Mesenchymal stem cell (in vitro differentiated cells and primary cell): Measurements from ENCODE around the gene UNK.
A peak's percentile ranks its signal among the peaks of the same experiment; 100 is the strongest.

Experiments
- DNase-seq: peaks from one replicate; pipeline ENCODE4 v3.0.0-alpha.2; 2013
- H2AFZ ChIP-seq: one replicate; pipeline ENCODE4 v1.6.1; 2013; ENCODE audit warnings: low read depth, mild to moderate bottlenecking, control low read depth, inconsistent platforms, low read length, moderate library complexity
- H2AK5ac ChIP-seq: 2 replicates; pipeline ENCODE4 v1.6.1; 2013; ENCODE audit warnings: low read length, moderate library complexity, mild to moderate bottlenecking, inconsistent platforms; ENCODE audit not compliant: severe bottlenecking
- H2BK120ac ChIP-seq: one replicate; pipeline ENCODE4 v1.6.1; 2013; ENCODE audit warnings: low read depth, mild to moderate bottlenecking, inconsistent platforms, low read length, moderate library complexity
- H2BK12ac ChIP-seq, 2 experiments: one replicate each; pipeline ENCODE4 v1.6.1; 2013; ENCODE audit warnings: inconsistent platforms in 2 of 2, low read length in 2 of 2, mild to moderate bottlenecking in 2 of 2, moderate library complexity in 2 of 2, control low read depth in 1 of 2
- H2BK15ac ChIP-seq: one replicate; pipeline ENCODE4 v1.6.1; 2013; ENCODE audit warnings: mild to moderate bottlenecking, low read depth, inconsistent platforms; ENCODE audit not compliant: poor library complexity, severe bottlenecking
- H2BK5ac ChIP-seq: 2 replicates; pipeline ENCODE4 v1.6.1; 2013; ENCODE audit warnings: low read depth, mild to moderate bottlenecking, low read length, control low read depth, inconsistent platforms; ENCODE audit not compliant: poor library complexity, severe bottlenecking
- H3K14ac ChIP-seq, 2 experiments: one replicate each; pipeline ENCODE4 v1.6.1; 2013; ENCODE audit warnings: inconsistent platforms in 2 of 2, low read length in 2 of 2, control low read depth in 1 of 2, mild to moderate bottlenecking in 1 of 2, moderate library complexity in 1 of 2
- H3K18ac ChIP-seq, 2 experiments: one replicate each; pipeline ENCODE4 v1.6.1; 2013; ENCODE audit warnings: inconsistent platforms in 2 of 2, low read length in 2 of 2, control low read depth in 1 of 2, low read depth in 1 of 2, mild to moderate bottlenecking in 1 of 2
- H3K23ac ChIP-seq, 2 experiments: one replicate each; pipeline ENCODE4 v1.6.1; 2013; ENCODE audit warnings: inconsistent platforms in 2 of 2, low read length in 2 of 2, mild to moderate bottlenecking in 2 of 2, moderate library complexity in 2 of 2, control low read depth in 1 of 2
- H3K27ac ChIP-seq: 2 replicates; pipeline ENCODE4 v1.5.1; 2013; ENCODE audit warnings: mild to moderate bottlenecking, moderate library complexity, low read length, control low read depth, inconsistent platforms; ENCODE audit not compliant: poor library complexity, severe bottlenecking
- H3K27me3 ChIP-seq, 2 experiments: 2 replicates each; pipeline versions ENCODE4 v1.6.1 to v1.7.0; 2013; ENCODE audit warnings: low read length in 2 of 2, mild to moderate bottlenecking in 2 of 2, moderate library complexity in 2 of 2, control low read depth in 1 of 2, inconsistent platforms in 1 of 2; ENCODE audit not compliant: control insufficient read depth in 1 of 2, insufficient read depth in 1 of 2
- H3K36me3 ChIP-seq, 2 experiments: 2 replicates each; pipeline versions ENCODE4 v1.6.1 to v1.7.0; 2013; ENCODE audit warnings: low read length in 2 of 2, control low read depth in 1 of 2, inconsistent platforms in 1 of 2, low read depth in 1 of 2, mild to moderate bottlenecking in 1 of 2; ENCODE audit not compliant: insufficient read depth in 2 of 2, control insufficient read depth in 1 of 2
- H3K4ac ChIP-seq, 2 experiments: one replicate each; pipeline ENCODE4 v1.6.1; 2013; ENCODE audit warnings: inconsistent platforms in 2 of 2, low read length in 2 of 2, mild to moderate bottlenecking in 2 of 2, moderate library complexity in 2 of 2, control low read depth in 1 of 2, low read depth in 1 of 2
- H3K4me1 ChIP-seq: 2 replicates; pipeline ENCODE4 v1.6.1; 2013; ENCODE audit warnings: low read depth, low read length, control low read depth; ENCODE audit not compliant: control insufficient read depth, insufficient read depth
- H3K4me2 ChIP-seq: 2 replicates; pipeline ENCODE4 v1.6.1; 2013; ENCODE audit warnings: low read length, mild to moderate bottlenecking, inconsistent platforms; ENCODE audit not compliant: poor library complexity, severe bottlenecking
- H3K4me3 ChIP-seq, 2 experiments: 2 replicates each; pipeline versions ENCODE4 v1.5.1 to v1.7.0; 2013; ENCODE audit warnings: low read length in 2 of 2, mild to moderate bottlenecking in 2 of 2, control low read depth in 1 of 2, low read depth in 1 of 2; ENCODE audit not compliant: insufficient read depth in 1 of 2
- H3K79me1 ChIP-seq: replicated peaks from 2 replicates; pipeline ENCODE4 v1.6.1; 2013; ENCODE audit warnings: mild to moderate bottlenecking, control low read depth, low read length, inconsistent platforms; ENCODE audit not compliant: poor library complexity, severe bottlenecking
- H3K9ac ChIP-seq: 2 replicates; pipeline ENCODE4 v1.7.0; 2013; ENCODE audit warnings: mild to moderate bottlenecking, low read length, moderate library complexity
- H3K9me3 ChIP-seq: 2 replicates; pipeline ENCODE4 v1.7.0; 2013; ENCODE audit warnings: mild to moderate bottlenecking, low read length; ENCODE audit not compliant: control insufficient read depth
- H4K8ac ChIP-seq: one replicate; pipeline ENCODE4 v1.6.1; 2013; ENCODE audit warnings: inconsistent platforms, mild to moderate bottlenecking, low read length, moderate library complexity
- H4K91ac ChIP-seq: one replicate; pipeline ENCODE4 v1.6.1; 2013; ENCODE audit warnings: mild to moderate bottlenecking, low read length, inconsistent platforms
- WGBS: methylation state at CpG from one replicate; pipeline ENCODE4 v1.1.7; 2013; ENCODE audit warnings: mixed read lengths; 5-methylcytosine and 5-hydroxymethylcytosine counted together

Gene UNK

DNA sequence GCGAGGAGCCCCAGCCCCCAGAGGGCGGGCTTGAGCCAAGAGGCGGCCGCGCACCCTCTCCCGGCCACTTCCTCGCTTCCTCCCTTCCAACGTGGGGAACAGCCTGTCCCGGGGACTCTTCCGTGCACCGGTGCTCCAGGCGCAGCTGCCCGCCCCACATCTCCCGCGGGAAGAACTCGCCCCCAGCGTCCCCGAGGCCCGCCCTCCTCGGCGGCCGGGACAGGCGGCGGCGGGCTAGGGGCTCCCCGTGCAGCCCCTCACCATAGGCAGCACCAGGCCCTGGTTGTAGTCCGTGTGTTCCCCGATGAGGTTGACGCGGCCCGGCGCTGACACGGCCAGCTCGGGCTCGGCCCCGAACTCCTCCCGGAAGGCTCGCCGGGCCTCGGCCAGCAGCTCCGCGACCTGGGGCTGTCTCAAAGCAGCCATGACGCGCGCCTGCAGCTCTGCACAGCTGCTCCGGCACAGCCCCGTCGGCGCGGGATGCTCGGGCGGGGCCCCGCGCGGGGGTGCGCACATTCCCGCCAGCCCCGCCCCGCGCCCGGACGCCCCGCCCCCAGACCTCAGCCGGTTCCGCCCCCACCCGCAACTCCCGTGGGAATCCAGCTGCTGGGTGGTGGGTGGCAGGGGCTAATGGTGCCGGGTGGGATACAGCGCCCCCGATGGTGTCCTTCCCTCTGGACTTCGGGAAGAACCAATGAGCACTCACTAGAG, 19.7 kb upstream of the UNK start, which contains the start of gene GALK1:
Gene GALK1, minus strand, starts transcription at position 482 of the 711 bp plus-strand sequence. Its CDS starts 56 bp downstream, at position 426.
- Histone ChIP-seq H3K79me1 (peaks cover 5% of the 10 kb centered on the region), H2BK15ac (peak within 1 kb of the TSS; percentile 97), H3K4me2 (peak within 1 kb of the TSS; percentile 96), H3K4me3 (peak within 1 kb of the TSS; percentile 75 to 83), H4K8ac (peak within 1 kb of the TSS; percentile 97), H3K4ac (peak within 1 kb of the TSS; percentile 96), H3K18ac (peak within 1 kb of the TSS; percentile 98), H3K9ac (peak within 1 kb of the TSS; percentile 89), H3K14ac (peak within 1 kb of the TSS in 1 of 2 experiments; percentile 99), H2BK120ac (peak within 1 kb of the TSS; percentile 98), H2BK12ac (peak within 1 kb of the TSS; percentile 59 to 86), H3K27ac (no peak within 1 kb of the TSS), H2AK5ac (peak within 1 kb of the TSS; percentile 87), H3K4me1 (peaks cover 26% of the 10 kb centered on the region), H3K23ac (peak within 1 kb of the TSS in 1 of 2 experiments; percentile 97), H4K91ac (peak within 1 kb of the TSS; percentile 95), H3K27me3 (no peaks in the 10 kb centered on the region), H2BK5ac (peak within 1 kb of the TSS; percentile 51), H2AFZ (peak within 1 kb of the TSS; percentile 96), H3K36me3 (peaks cover 11 to 14% of the 10 kb centered on the region in 2 experiments), H3K9me3 (no peaks in the 10 kb centered on the region)
- WGBS: under 1% methylated on average over 55 of the region's 71 CpGs
- DNase-seq: peak; percentile 77

DNA sequence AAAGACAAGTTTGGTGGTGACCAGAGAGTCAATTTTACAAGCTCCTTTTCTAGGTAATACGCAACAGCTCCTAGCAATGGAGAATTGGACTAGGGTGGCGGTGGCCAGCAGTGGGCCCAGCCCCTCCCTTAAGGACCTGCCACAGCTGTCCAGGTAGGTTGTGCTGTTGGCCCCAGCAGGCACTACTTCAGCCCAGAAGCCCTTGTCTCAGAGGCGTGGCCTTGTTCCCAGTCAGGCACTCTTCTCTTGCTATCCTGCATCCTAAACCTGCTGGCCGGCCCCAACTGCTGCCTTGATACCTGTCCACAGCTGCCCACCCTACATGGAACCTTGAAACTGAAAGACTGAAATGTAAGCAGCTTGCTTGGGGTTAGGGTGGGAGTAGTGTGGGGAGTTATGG, 18.6 kb upstream of the UNK start:
- Histone ChIP-seq H3K18ac (no peak overlapping the region), H2AFZ (no peak overlapping the region), H3K79me1 (peaks cover 5% of the 10 kb centered on the region), H4K8ac (no peak overlapping the region), H3K4ac (no peak overlapping the region), H3K27me3 (no peaks in the 10 kb centered on the region), H2AK5ac (no peak overlapping the region), H3K4me3 (no peak overlapping the region), H3K23ac (no peak overlapping the region), H3K27ac (no peak overlapping the region), H3K4me2 (no peak overlapping the region), H2BK12ac (peak overlapping the region in 1 of 2 experiments; percentile 10), H2BK15ac (no peak overlapping the region), H3K14ac (no peak overlapping the region), H3K9ac (no peak overlapping the region), H2BK5ac (no peak overlapping the region), H4K91ac (no peak overlapping the region), H2BK120ac (no peak overlapping the region), H3K36me3 (peaks cover 11 to 14% of the 10 kb centered on the region in 2 experiments), H3K4me1 (peaks cover 26% of the 10 kb centered on the region), H3K9me3 (no peaks in the 10 kb centered on the region)
- no peak for DNase-seq
- WGBS: 81% methylated on average over 4 of the region's 4 CpGs

DNA sequence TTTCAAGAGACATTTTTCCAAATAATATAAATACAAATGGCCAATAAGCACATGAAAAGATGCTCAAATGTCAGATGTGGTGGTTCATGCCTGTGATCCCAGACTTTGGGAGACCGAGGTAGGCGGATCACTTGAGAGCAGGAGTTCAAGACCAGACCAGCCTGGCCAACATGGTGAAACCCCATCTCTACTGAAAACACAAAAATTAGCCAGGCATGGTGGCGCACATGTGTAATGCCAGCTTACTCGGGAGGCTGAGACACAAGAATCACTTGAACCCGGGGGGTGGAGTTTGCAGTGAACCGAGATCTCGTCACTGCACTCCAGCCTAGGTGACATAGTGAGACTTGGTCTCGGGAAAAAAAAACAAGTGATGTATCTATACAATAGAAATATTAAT, 16.7 kb upstream of the UNK start:
- Histone ChIP-seq H4K91ac (no peak overlapping the region), H3K4ac (no peak overlapping the region), H3K18ac (no peak overlapping the region), H2BK12ac (no peak overlapping the region), H3K23ac (no peak overlapping the region), H2BK15ac (no peak overlapping the region), H2AFZ (no peak overlapping the region), H3K9ac (no peak overlapping the region), H2BK120ac (no peak overlapping the region), H2BK5ac (no peak overlapping the region), H3K14ac (no peak overlapping the region), H3K27me3 (no peaks in the 10 kb centered on the region), H3K4me3 (no peak overlapping the region), H3K27ac (no peak overlapping the region), H2AK5ac (no peak overlapping the region), H3K4me2 (no peak overlapping the region), H3K9me3 (no peaks in the 10 kb centered on the region), H3K36me3 (peaks cover 5 to 8% of the 10 kb centered on the region in 2 experiments), H4K8ac (no peak overlapping the region), H3K4me1 (peaks cover 24% of the 10 kb centered on the region), H3K79me1 (peaks cover 3% of the 10 kb centered on the region)
- no peak for DNase-seq
- 98% methylated on average over 6 of the region's 8 CpGs for WGBS

DNA sequence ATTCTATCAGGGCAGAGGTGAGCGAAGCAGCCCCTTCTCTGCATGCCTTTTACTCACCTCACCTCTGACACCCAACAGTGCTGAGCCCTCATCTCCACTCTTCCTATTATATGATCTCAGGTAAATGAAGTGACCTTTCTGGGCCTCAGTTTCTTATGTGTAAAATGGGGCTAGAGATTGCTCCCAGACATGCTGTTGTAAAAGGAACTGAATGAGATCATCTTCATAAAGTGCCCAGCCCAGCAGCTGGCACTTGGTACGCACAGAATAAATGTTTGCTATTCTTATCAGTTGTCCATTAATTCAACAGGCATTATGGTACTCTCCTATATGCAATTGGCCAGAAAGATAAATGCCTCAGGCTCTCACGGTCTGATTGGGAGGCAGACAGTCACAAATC, 15.1 kb upstream of the UNK start:
- no peaks in the 10 kb centered on the region for H3K79me1 ChIP-seq
- no peak overlapping the region for H2AK5ac ChIP-seq
- no peaks in the 10 kb centered on the region for H3K27me3 ChIP-seq
- no peak overlapping the region for H4K91ac ChIP-seq
- no peak overlapping the region for H3K23ac ChIP-seq
- no peak overlapping the region for H2BK5ac ChIP-seq
- H3K14ac ChIP-seq: no peak overlapping the region
- WGBS: 95% methylated on average over 2 of the region's 3 CpGs
- H2BK15ac ChIP-seq: no peak overlapping the region
- no peak for DNase-seq
- H4K8ac ChIP-seq: no peak overlapping the region
- peaks cover 8% of the 10 kb centered on the region for H3K4me1 ChIP-seq
- no peak overlapping the region for H3K4me3 ChIP-seq
- H3K36me3 ChIP-seq: peaks cover 3 to 7% of the 10 kb centered on the region in 2 experiments
- H2BK120ac ChIP-seq: no peak overlapping the region
- H3K27ac ChIP-seq: no peak overlapping the region
- no peak overlapping the region for H3K4ac ChIP-seq
- no peak overlapping the region for H3K18ac ChIP-seq
- no peak overlapping the region for H2AFZ ChIP-seq
- no peak overlapping the region for H2BK12ac ChIP-seq
- H3K9me3 ChIP-seq: no peaks in the 10 kb centered on the region
- no peak overlapping the region for H3K4me2 ChIP-seq
- no peak overlapping the region for H3K9ac ChIP-seq
